HG03060 (cell line): ENCODE measurements around the gene ATP8B2.
"Not testable (repeated sequence)": the region's sequence is repeated elsewhere in the genome, so short reads cannot be mapped to it uniquely, and the experiment has no call there.

Experiments used
- ATAC-seq: cut with Tn5 transposase; IDR thresholded peaks from one replicate; pipeline ENCODE4 v1.9.1; 2021; ENCODE audit warnings: low read depth, moderate number of reproducible peaks; ENCODE audit not compliant: unreplicated experiment

Gene ATP8B2

GRCh38 chr1:154324669-154325582, at the start of gene ATP8B2:
Gene ATP8B2, plus strand, starts transcription at chr1:154325525. Its CDS starts 2,617 bp downstream, at chr1:154328142.
- no peak for ATAC-seq

GRCh38 chr1:154276797-154277196, 48.5 kb upstream of the ATP8B2 start:
- ATAC-seq = no peak

- not testable (repeated sequence) for ATAC-seq
Observed at GRCh38 chr1:154287591-154287990, 37.7 kb upstream of the ATP8B2 start.

- no peak for ATAC-seq
Observed at GRCh38 chr1:154288661-154289060, 36.7 kb upstream of the ATP8B2 start.

- no peak for ATAC-seq
Observed at GRCh38 chr1:154290921-154291320, 34.4 kb upstream of the ATP8B2 start.

GRCh38 chr1:154295408-154296235, 29.7 kb upstream of the ATP8B2 start:
- no peak for ATAC-seq

- no peak for ATAC-seq
Observed at GRCh38 chr1:154301582-154301981, 23.7 kb upstream of the ATP8B2 start.

GRCh38 chr1:154304664-154305337, 20.5 kb upstream of the ATP8B2 start:
- peak; percentile 37 for ATAC-seq

GRCh38 chr1:154306151-154306550, 19.2 kb upstream of the ATP8B2 start:
- no peak for ATAC-seq

GRCh38 chr1:154307670-154308270, 17.6 kb upstream of the ATP8B2 start:
- not testable (repeated sequence) for ATAC-seq

- ATAC-seq = not testable (repeated sequence)
Observed at GRCh38 chr1:154309136-154309535, 16.2 kb upstream of the ATP8B2 start.

- not testable (repeated sequence) for ATAC-seq
Observed at GRCh38 chr1:154312229-154313065, 12.9 kb upstream of the ATP8B2 start.

- ATAC-seq = no peak
Observed at GRCh38 chr1:154313066-154313356, 12.3 kb upstream of the ATP8B2 start.

GRCh38 chr1:154314226-154314625, 11.1 kb upstream of the ATP8B2 start:
- not testable (repeated sequence) for ATAC-seq

- ATAC-seq = no peak
Observed at GRCh38 chr1:154316704-154317103, 8.6 kb upstream of the ATP8B2 start.

- ATAC-seq = no peak
Observed at GRCh38 chr1:154318386-154318785, 6.9 kb upstream of the ATP8B2 start.

- ATAC-seq = no peak
Observed at GRCh38 chr1:154320882-154321608, 4.3 kb upstream of the ATP8B2 start, which contains the start of gene AQP10. Gene AQP10, plus strand, starts transcription at chr1:154321093. Its CDS starts 63 bp downstream, at chr1:154321156.

- ATAC-seq = not testable (repeated sequence)
Observed at GRCh38 chr1:154321609-154321934, 3.8 kb upstream of the ATP8B2 start.

GRCh38 chr1:154323493-154323892, 1.8 kb upstream of the ATP8B2 start:
- no peak for ATAC-seq
